Stimulated activated CD4-positive, alpha-beta T cell treated with anti-CD3 and anti-CD28 coated beads, Interleukin-1b, Interleukin-23, amount 100 ng/mL, for 1 hour (primary cell): ENCODE measurements around the gene LCNL1.

Experiments used
- DNase-seq, 2 donors: peaks; one replicate each; pipeline ENCODE4 v3.0.0-alpha.2; 2020; ENCODE audit warnings: low read depth in 2 of 2

Gene LCNL1

DNA sequence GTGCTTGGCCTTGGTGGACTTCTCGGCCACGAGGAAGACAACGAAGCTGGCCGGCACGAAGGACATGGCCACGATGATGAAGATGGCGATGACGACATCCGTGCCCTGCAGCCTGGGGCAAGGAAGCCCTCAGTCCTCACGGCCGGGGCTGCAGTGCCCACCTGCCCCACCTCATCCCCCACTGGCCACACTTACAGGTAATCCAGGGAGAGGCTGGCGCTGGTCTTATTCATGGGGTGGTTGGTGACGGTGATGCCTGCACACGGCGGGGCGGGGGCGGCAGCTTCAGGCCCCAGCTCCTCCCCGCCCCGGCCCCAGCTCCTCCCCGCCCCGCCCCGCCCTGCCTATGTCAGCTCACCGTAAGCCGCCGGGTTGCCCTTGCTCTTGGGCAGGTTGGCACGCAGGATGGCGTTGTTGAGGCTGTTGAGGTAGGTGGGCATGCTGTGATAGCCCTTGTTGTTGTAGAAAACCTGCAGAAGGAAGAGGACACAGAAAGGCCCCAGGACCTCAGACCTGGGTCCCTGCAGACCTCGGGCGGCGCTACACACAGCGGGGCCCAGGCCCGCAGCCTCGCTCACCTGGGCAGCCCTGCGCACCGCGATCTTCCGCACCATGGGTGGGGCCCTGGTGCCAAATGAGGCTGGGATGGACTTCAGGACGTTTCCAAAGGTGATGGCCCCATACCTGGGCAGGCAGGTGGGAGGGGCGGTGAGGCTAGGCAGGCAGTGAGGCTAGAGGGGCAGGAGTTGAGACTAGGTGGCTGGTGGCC, 29.3 kb downstream of the LCNL1 start:
- DNase-seq: no peak

DNA sequence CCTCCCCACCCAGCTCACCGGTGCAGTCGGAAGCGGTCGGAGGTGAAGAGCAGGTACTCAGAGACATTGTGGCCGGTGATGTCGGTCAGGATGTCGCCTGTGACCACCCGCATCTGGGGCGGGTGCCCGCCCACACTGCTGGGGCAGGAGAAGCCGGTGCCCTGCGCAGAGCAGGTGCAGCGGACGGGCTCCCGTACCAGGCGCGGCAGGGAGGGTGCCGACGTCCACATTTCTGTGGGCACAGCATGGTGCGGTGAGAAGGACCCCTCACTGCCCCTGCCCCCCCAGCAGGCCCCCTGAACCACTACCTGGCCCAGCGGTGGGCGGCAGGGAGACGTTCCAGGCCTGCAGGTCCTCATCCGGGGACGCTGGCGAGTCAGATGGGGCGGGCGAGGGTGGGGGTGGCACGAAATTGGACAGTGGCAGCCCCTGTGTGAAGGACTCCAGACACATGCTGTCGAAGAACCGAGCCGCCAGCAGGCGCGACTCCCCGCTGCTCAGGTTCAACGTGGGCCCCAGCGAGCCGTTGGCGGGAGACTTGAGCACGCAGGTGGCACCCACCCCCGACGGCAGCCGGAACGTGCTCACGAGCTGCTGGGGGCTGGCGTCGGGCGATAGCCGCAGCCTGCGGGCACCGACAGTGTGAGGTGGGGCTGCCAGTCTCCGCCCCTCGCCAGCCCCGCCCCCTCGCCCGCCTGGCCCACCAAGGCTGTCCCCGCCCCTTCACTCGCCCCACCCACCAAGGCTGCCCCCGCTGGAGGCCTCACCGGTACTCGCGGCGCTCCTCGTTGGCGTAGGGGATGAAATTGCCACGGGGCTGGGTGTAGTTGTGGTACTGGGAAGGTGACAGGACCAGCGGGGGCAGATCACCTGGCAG, 30.1 kb downstream of the LCNL1 start:
- DNase-seq: no peak

DNA sequence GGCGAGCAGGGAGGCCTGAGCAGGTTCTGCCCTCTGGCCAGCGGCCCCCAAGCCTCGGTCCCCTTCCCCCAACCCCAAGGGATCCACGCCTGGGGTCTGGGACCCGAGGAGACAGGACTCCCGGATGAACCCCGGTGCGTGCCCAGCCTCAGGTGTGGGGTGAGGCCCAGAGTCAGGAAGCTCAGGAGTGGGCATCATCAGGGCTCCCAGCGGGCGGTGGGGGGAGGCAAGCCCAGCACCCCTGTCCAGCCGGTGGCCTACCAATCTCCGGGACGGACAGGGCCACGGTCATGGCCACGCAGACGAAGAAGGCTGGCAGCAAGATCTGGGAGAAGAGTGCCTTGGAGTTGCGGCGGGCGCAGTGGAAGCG, 30.8 kb downstream of the LCNL1 start:
- DNase-seq: no peak

DNA sequence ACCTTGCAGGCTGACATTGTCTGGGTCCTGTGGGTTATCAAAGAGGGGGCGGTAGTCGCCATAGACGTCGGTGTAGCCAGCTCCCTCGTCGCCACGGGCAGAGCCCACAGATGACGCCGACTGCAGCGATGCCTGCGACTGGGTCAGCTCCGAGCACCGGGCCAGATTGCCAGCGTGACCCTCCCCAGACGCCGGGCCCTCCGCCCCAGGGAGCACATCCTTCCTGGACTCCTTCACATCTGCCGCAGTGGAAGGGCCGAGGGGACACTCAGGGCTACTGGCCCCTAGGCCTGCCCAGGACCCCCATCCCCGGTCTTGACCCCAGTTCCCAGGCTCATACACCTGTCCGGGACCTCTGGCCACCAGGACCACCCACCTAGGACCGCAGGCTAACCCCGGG, 31.4 kb downstream of the LCNL1 start:
- no peak for DNase-seq

DNA sequence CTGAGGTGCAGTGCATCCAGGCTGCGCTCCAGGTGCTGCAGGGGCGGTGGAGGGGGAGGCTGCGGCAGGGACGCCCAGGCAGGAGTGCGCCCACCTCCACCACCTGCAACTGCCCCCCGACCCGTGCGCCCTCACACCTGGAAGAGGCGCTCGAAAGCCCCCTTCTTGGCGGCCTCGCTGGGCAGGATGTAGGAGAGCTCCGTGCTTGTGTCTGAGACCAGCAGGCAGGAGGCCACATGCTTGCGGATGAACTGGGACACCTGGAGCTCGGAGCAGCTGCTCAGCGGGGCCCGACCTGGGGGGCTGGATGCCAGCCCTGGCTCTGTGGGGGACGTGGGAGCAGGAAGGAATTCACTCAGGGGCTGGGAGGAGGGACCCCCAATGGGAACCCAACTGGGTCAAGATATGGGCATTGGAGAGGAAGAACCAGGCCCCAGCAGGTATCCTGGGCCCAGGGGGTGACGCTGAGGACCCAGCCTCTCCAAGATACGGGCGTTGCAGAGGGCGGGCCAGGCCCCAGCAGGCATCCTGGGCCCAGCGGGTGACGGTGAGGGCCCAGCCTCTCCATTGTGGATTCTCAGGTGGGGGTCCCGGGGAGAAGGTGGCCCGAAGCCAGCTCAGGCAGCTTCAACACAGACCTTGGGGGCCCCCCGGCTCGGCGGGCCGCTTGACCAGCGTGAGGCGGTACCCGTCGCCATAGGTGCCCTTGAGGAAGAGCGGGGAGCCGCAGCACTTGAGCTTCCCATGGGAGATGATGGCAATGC, 32.2 kb downstream of the LCNL1 start:
- DNase-seq: no peak

DNA sequence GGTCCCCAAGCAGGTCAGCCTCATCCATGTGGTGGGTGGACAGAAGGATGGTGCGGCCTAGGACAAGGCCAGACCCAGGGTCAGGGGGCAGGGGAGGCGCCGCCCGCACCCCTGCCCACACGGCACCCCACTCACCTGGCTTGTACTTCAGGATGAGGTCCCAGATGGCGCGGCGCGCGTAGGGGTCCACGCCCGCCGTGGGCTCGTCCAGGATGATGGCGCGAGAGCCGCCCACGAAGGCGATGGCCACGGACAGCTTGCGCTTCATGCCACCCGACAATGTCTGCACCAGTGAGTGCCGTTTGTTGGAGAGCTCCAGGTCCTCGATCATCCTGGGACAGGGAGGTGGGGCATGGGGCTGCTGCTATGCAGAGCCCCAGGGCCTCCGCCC, 32.7 kb downstream of the LCNL1 start:
- no peak for DNase-seq

DNA sequence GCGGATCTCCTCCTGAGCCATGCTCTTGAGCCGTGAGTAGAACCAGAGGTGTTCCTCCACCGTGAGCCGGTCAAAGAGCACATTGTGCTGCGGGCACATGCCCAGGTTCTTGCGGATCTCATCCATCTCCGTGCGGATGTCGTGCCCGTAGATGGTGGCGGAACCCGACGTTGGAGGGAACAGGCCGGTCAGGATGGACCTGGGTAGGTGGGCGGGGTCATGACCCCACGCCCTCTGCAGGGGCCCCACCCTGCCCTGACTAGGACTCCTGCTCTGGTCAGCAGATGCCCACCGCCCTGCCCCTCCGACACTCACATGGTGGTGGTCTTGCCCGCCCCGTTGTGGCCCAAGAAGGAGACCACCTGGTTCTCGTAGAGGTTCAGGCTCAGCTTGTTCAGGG, 33.2 kb downstream of the LCNL1 start:
- no peak for DNase-seq

DNA sequence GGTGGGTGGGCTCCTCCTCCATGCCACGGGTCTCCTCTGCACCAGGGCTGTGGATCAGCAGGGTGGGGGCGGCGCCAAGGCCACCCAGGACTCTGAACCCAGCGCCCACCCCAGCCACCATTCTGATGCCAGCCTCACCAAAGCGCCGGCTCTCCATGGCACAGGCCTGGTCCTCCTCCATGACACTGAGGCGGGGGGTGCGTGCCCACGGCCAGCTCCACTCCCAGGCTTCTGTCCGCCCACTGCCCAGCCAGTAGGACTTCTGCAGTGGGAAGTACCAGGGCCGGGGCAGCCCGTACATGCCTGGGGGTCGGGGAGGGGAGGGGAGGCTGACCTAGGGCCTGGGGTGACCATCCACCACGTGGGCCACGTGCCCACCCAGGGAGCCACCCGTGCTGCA, 33.6 kb downstream of the LCNL1 start:
- no peak for DNase-seq

DNA sequence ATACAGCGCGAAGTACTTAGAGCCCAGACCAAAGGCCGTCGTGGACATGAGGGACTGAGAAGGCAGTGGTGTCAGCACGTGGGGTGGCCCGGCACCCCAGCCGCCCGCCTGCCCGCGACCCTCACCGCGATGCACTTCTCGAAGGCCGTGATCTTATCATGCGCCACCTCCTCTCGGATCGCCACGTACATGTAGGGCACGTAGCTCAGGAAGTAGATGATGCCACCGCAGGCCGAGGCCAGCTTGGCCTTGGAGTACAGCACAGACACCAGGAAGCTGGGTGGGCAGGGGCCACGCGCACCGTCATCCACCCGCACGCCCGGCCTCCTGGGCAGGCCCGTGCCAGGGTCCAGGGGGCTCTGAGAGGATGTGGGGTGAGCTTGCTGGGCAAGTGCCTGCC, 34.3 kb downstream of the LCNL1 start:
- no peak for DNase-seq

DNA sequence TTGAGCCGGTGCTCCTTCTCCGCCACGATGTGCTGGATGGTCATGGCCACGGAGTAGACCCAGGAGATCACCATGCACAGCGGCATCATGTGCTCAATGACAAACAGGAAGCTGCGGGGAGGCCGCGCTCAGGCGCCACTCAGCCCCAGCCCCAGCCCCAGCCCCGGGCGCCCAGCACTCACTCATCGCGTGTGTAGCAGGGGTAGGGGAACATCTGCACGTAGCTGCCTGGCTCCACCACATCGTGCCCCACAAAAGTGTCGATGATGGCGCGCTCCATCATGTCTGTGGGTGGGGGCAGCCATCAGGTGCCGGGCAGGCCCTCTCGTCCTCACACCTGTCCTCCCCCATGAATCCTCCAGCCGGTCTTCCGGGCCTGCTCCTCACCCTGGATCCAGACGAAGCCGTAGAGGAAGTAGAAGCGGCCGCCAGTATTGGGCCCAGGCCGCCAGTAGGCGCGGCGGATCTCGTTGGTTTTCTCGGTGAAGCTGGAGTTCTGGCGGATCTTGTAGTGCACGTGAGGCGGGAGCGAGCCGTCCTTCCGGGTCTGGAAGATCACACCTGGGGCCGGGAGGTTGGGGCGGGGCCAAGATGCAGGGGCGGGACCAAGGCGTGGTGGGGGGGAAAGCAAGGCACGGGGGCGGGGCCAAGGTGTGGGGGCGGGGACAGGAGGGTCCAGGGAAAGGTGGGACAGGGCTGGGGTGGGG, 35.2 kb downstream of the LCNL1 start:
- no peak for DNase-seq

DNA sequence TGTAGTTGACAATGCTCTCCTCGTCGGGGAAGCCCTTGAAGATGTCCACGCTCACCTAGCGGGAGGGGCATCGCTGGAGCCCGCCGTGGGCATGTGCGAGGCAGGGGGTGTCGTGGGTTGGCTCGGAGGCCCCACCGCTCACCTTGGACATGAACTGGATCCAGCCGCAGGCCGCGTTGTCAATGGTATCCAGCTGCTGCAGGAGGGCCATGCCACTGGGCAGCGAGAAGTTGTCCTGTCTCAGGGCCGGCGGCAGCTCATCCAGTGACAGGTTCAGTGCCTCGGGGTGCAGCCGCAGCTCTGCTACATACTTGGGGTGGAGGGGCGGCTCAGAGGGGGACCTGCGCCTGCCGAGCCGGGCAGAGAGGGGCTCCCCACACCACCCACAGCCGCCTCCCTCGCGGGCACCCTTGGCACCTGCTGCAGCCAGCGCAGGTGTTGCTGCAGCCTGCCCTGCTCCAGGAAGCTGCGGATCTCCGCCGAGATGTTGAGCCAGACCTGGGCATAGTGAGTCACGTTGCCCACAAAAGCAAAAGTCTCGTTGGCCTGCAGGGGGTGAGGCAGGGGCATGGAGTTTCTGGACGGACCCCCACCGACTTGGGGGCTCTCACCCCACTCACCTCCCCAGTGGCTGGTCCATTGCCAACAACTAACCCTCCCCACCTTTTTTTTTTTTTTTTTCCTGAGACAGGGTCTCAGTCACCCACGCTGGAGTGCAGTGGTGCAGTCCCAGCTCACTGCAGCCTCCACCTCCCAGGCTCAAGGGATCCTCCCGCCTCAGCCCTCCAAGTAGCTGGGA, 36.2 kb downstream of the LCNL1 start:
- DNase-seq: no peak

DNA sequence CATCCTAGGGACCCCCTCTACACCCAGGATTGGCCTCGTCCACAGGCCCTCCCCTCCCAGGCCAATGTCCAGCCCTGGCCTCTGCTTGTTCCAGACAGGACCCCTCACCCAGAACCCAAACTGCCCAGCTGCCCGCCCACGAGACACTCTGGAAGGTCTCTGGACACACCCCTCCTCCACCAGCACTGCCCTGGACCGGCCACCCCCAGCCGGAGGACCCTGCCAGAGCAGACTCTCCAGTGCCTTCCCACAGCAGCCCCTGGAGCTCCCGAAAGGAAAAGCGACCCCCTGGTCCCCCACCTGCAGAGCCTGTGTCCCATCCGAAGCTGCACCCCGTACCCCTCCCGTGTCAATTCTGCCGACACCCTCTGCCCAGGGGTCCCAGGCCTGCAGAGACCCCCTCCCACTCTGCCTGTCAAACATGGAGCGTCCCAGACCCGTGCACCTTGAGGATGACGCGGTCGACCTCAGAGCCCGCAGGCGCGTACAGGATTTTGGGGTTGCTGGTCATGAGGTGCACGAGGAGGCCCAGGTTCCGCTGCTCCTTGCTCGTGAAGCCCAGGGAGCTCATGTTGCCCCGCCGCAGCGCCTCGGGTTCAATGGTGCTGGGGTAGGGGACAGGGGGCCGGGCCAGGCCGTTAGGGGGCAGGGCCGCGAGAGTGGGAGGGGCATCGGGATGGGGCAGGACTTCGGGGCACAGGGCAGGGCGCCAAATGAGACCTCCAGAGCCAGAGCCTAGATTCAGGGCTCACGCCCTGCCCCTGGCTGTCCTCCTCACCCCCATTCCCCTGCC, 37.3 kb downstream of the LCNL1 start:
- no peak for DNase-seq

DNA sequence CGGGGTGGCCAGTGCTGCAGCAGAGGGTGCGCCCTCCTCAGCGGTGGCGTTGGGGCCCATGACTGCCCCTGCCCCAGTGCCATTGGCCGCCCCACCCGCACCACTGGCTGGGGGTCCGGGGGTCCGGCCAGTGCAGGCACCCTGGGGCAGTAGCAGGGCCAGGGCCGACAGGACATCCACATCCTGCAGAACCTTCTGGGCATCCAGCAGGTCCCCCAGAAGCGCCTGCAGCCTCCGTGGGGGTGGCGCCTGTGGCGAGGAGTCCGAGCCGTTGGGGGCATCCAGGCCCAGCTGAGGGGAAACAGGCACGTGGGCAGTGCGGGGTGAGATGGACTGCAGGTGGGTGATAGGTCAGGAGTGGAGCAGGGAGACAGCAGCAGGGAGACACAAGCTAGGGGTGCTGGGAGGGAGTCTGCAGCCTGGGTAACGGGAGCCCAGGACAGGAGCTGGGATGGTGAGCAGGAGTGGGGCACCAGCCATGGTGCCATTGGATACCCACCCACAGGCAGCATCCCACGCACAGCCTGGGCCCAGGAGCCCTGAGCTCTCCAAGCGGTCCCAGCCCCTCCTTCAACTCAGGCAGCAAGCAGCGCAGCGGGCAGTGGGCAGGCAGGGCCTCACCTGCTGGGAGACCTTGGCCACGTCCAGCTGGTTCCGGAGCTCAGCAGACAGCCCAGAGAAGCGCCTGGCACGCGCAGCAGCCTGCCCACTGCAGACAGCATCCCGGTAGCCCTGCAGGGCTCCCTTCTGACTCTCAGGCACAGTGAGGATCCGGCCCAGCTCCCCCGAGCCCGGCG, 38.2 kb downstream of the LCNL1 start:
- DNase-seq: no peak

DNA sequence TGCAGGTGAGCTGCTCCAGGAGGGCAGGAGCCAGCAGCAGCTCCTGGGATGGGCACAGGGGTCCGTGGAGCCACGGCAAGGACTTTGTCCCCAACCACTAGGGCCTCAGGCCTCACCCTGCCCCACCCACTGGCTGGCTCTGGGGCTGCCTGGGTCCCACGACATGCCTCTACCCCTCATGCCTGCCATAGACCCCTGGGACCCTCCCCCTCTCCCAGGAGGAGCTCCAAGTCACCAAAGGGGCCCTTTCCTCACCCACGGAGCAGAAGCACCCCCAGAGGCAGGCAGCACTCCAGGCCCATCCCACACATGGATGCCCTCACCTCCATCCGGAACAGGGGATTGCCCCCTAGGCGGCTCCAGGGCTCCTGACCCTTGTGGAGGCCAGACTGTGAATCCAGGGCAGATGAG, 38.8 kb downstream of the LCNL1 start:
- DNase-seq: no peak

DNA sequence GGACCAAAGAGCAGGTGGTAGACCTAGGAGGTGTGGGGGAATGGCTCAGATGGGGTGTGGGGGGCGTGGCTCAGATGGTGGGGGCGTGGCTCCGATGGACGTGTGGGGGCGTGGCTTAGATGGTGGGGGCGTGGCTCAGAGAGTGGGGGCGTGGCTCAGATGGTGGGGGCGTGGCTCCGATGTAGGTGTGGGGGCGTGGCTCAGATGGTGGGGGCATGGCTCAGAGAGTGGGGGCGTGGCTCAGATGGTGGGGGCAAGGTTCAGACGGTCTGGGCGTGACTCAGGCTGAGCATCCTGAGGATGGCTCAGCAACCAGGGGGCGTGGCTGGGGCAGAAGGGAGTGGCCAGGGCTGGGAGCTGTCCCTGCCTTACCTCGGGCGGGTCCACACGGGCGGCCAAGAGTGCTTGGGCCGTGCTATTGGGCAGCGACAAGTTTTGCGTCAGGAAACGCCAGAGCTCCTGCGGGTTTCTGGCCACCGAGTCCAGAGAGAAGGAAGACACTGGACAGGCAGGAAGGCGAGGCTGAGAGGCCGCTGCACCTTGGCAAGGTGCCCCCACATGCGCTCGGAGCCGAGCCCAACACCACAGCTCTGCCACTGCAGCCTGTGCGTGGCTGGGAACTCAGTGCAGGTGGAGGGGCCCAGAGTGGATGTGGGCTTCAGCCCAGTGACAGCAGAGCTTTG, 39.3 kb downstream of the LCNL1 start:
- DNase-seq: peak; percentile 41 to 55

DNA sequence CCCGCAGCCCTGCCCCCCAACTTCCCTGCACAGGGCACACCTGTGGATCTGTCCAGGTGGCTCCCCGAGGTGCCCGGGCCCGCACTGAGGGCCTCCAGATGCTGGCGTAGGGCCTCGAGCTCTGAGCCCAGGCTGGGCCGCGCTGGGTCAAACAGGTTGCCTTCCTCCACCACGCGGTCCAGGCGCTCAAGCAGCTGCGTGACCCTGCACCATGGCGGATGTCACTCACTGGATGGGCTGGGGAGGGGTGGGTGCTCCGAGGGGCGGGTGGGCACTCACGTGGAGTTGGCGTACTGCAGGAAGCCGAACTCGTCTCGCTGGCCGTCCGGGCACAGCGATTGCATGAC, 39.8 kb downstream of the LCNL1 start:
- no peak for DNase-seq

DNA sequence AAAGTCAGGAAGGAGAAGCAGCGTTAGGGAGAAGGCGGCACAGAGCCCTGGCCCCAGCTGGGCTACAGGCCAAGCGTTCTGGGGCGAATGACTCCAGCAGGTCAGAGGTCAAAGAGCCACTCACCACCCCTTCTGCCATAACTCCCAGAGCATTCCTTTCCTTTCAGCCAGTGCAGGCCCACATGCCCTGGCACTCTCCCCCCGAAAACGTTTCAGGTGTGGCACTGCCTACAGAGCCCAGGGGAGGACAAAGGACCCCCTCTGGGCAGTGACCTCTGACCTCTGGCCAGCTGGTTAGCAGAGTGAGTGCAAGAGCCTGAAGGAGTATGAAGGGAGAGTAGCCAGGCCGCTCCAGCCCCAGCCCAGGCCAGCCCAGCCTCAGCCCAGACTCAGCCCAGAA, 40.4 kb downstream of the LCNL1 start:
- DNase-seq: no peak

DNA sequence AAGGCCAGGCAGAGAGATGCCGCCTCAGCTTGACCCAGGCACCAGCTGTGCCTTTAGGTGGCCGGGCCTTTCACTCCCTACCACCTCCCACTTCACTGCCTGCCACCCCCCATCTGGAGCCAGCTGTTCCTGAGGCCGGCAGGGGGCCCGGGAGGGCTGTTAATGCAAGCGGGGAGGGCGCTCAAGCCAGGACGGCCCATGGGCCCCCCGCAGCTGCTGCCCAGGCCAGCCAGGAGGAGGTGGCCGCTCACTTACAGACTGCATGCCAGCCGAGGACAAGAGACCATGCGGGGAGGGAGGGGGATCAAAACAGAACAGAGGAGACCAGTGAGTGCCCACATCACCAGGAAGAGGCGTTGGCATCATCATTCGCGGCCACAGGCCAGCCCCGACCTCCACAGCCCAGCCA, 40.8 kb downstream of the LCNL1 start:
- no peak for DNase-seq

DNA sequence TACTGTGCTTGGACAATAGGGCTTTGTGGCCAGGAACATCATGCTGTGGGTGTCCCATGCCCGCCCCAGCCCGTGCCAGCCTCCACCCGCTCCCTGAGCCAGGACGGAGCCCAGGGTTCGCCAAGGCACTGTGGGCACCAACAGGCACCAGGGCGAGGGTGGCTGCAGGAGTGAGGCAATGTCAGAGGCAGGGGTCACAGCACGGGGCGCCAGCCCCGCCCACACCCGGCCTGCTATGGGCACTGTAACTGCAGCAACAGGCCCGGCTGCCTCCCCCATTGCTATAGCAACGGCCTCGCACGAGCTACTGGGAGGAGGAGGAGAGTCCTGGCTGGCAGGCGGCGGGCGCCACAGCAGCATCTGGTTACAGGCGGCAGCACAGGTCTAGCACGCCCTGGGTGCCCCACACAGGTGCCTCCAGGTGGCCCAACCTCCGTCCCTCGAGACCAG, 42.7 kb downstream of the LCNL1 start:
- no peak for DNase-seq
